SU-DHL-6 (cell line): ENCODE measurements around the gene CCDC70.

Experiments used
- H2AFZ ChIP-seq: fragments of 200-600 bp; sonication (generic); 2 replicates; pipeline ENCODE4 v1.6.1; 2014; ENCODE audit warnings: low read depth, mild to moderate bottlenecking, moderate library complexity, mixed read lengths, antibody characterized with exemption, low read length; ENCODE audit not compliant: severe bottlenecking
- H3F3A ChIP-seq: fragments of 200-600 bp; shearing (Covaris generic); 2 replicates; pipeline ENCODE4 v1.6.0; 2016; ENCODE audit warnings: antibody characterized with exemption, mild to moderate bottlenecking; ENCODE audit not compliant: insufficient read depth
- H3K27ac ChIP-seq: fragments of 200-600 bp; sonication (generic); 2 replicates; pipeline ENCODE4 v1.5.1; 2016; ENCODE audit warnings: low read depth, mild to moderate bottlenecking, low read length, moderate library complexity, mixed read lengths
- H3K27me3 ChIP-seq: fragments of 200-600 bp; sonication (generic), shearing (Covaris generic); 2 replicates; pipeline ENCODE4 v1.6.0; 2014; ENCODE audit warnings: mild to moderate bottlenecking, low read length
- H3K36me3 ChIP-seq: fragments of 200-600 bp; sonication (generic); 2 replicates; pipeline ENCODE4 v1.6.1; 2014; ENCODE audit warnings: mild to moderate bottlenecking, low read length, mixed read lengths
- H3K4me2 ChIP-seq: fragments of 300-600, 200-600 bp; shearing (Covaris generic), sonication (generic); 2 replicates; pipeline ENCODE4 v1.6.0; 2014; ENCODE audit warnings: low read length, low read depth, mild to moderate bottlenecking; ENCODE audit not compliant: poor library complexity, severe bottlenecking
- H3K4me3 ChIP-seq: fragments of 200-600 bp; sonication (generic); 2 replicates; pipeline ENCODE4 v1.5.1; 2014; ENCODE audit warnings: antibody characterized with exemption, low read length, mild to moderate bottlenecking, mixed read lengths; ENCODE audit not compliant: insufficient read depth, poor library complexity, severe bottlenecking
- H3K79me2 ChIP-seq: fragments of 200-600 bp; sonication (generic); 2 replicates; pipeline ENCODE4 v1.6.1; 2014; ENCODE audit warnings: mild to moderate bottlenecking, low read length, moderate library complexity; ENCODE audit not compliant: insufficient read depth
- H3K9ac ChIP-seq: fragments of 200-600 bp; sonication (generic); 2 replicates; pipeline ENCODE4 v1.7.0; 2014; ENCODE audit warnings: mild to moderate bottlenecking, low read length
- H3K9me2 ChIP-seq: fragments of 200-600 bp; sonication (generic); replicated peaks from 2 replicates; pipeline ENCODE4 v1.6.1; 2014; ENCODE audit warnings: low read length; ENCODE audit not compliant: insufficient read depth
- H3K9me3 ChIP-seq: fragments of 200-600 bp; sonication (generic); 2 replicates; pipeline ENCODE4 v1.6.1; 2014; ENCODE audit warnings: low read length, mixed read lengths; ENCODE audit not compliant: insufficient read depth
- H4K20me1 ChIP-seq: fragments of 200-600 bp; sonication (generic); 2 replicates; pipeline ENCODE4 v1.6.1; 2014; ENCODE audit warnings: low read depth, mild to moderate bottlenecking, antibody characterized with exemption, low read length, moderate library complexity, mixed read lengths
- EZH2phosphoT487 ChIP-seq: fragments of 200-600 bp; sonication (generic), shearing (Covaris generic); conservative IDR thresholded peaks from 2 replicates; pipeline ENCODE4 v1.6.1; 2018; ENCODE audit warnings: mild to moderate bottlenecking, antibody characterized with exemption, low read length, moderate library complexity, mixed read lengths
- TF ChIP-seq, protein P1 (sequence below): fragments of 200-600 bp; sonication (generic); IDR thresholded peaks from one replicate; pipeline ENCODE4 v1.5.1; 2017; ENCODE audit warnings: antibody characterized with exemption, mild to moderate bottlenecking, low read length, moderate library complexity; ENCODE audit not compliant: insufficient read depth, poor library complexity, severe bottlenecking

Gene CCDC70

DNA sequence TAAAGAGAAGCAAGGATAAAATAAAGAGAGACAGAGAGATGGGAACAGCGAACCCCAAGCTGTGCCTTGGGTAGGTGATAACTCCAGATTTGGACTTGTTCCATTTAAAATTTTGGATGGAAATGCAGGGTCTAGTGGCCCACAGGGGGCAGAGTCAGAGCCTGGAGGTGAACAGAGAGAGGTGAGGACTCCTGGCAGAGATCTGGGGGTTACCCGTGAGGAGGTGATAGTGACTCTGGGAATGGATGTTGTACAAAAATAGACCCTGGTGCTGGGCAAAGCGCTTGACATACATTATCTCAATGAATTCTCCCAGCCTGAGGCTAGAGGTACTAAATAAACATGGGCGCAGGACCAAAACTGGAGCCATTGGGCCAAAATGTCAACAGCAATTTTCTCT is 43.5 kb upstream of the CCDC70 start:
- H2AFZ ChIP-seq = no peak overlapping the region
- no peak overlapping the region for H3K4me2 ChIP-seq
- H3K27me3 ChIP-seq = no peaks in the 10 kb centered on the region
- H3K9me2 ChIP-seq = no peaks in the 10 kb centered on the region
- no peaks in the 10 kb centered on the region for H3K79me2 ChIP-seq
- H3K27ac ChIP-seq = no peak overlapping the region
- no peak overlapping the region for H3K9ac ChIP-seq
- TF ChIP-seq EZH2phosphoT487 = no peak
- TF ChIP-seq, protein P1, sequence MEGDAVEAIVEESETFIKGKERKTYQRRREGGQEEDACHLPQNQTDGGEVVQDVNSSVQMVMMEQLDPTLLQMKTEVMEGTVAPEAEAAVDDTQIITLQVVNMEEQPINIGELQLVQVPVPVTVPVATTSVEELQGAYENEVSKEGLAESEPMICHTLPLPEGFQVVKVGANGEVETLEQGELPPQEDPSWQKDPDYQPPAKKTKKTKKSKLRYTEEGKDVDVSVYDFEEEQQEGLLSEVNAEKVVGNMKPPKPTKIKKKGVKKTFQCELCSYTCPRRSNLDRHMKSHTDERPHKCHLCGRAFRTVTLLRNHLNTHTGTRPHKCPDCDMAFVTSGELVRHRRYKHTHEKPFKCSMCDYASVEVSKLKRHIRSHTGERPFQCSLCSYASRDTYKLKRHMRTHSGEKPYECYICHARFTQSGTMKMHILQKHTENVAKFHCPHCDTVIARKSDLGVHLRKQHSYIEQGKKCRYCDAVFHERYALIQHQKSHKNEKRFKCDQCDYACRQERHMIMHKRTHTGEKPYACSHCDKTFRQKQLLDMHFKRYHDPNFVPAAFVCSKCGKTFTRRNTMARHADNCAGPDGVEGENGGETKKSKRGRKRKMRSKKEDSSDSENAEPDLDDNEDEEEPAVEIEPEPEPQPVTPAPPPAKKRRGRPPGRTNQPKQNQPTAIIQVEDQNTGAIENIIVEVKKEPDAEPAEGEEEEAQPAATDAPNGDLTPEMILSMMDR = no peak
- H4K20me1 ChIP-seq = no peaks in the 10 kb centered on the region
- H3F3A ChIP-seq = no peaks in the 10 kb centered on the region
- no peaks in the 10 kb centered on the region for H3K9me3 ChIP-seq
- no peaks in the 10 kb centered on the region for H3K36me3 ChIP-seq
- no peak overlapping the region for H3K4me3 ChIP-seq

DNA sequence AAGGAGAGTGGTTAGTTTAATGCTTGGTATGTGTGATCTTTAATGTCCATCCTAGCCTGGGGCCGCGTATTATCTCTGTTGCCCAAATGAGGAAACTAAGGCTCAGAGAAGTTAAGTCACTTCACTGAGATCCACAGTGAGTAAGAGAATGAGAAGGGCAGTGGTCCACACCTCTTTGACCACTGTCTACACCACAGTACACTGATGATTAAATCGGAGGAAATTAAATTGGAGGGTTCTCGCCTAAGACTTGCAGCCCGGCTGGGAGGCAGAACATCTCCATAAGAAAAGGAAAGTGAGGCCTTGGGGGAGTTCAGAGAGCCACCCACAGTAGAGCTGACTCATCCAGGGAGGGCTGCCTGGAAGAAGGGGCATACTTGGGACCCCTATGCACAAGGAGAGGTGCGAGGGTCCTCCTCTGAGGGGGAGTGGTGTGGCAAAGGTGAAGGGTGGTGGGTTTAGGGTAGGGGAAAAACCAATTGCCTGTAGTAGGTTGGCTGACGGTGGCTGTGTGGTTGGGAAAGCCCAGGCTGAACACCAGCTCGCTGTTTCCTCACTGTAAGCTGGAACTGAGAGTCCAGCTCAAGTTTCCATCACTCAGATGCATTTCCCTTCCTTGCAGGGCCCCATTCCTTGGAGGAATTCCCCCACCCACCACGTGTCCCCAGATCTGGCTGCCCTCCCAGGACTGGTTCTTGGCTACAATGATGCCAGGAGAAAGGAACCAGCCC is 42.8 kb upstream of the CCDC70 start:
- no peaks in the 10 kb centered on the region for H3F3A ChIP-seq
- H3K9me3 ChIP-seq = no peaks in the 10 kb centered on the region
- H3K27ac ChIP-seq = no peak overlapping the region
- no peak for TF ChIP-seq EZH2phosphoT487
- TF ChIP-seq, protein P1 = no peak
- no peak overlapping the region for H3K4me2 ChIP-seq
- no peak overlapping the region for H2AFZ ChIP-seq
- H4K20me1 ChIP-seq = no peaks in the 10 kb centered on the region
- no peaks in the 10 kb centered on the region for H3K9me2 ChIP-seq
- no peak overlapping the region for H3K9ac ChIP-seq
- H3K36me3 ChIP-seq = no peaks in the 10 kb centered on the region
- no peaks in the 10 kb centered on the region for H3K27me3 ChIP-seq
- no peak overlapping the region for H3K4me3 ChIP-seq
- H3K79me2 ChIP-seq = no peaks in the 10 kb centered on the region

DNA sequence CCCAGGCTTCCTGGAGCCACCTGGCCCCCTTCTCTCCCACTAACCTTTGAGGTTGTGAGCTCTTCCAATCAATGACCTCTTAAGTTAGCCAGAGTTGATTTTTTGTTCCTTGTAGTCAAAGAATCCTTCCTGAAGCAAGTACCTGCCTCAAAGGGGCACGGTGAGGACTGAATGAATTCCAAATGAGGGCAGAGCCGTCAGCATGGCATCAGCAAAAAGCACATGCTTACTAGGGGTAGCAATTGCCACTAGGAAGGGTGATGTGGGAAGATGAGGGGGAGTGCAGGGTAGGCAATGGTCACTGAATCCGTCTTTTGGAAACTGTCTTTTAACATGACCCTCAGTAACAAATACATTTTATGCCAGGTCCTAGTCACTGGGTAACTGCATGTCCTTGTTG is 42.2 kb upstream of the CCDC70 start:
- no peak overlapping the region for H3K9ac ChIP-seq
- H3K4me3 ChIP-seq = no peak overlapping the region
- H2AFZ ChIP-seq = no peak overlapping the region
- no peaks in the 10 kb centered on the region for H3K27me3 ChIP-seq
- H3K9me3 ChIP-seq = no peaks in the 10 kb centered on the region
- H3K4me2 ChIP-seq = no peak overlapping the region
- no peaks in the 10 kb centered on the region for H3K79me2 ChIP-seq
- no peaks in the 10 kb centered on the region for H4K20me1 ChIP-seq
- TF ChIP-seq, protein P1 = no peak
- no peak for TF ChIP-seq EZH2phosphoT487
- no peaks in the 10 kb centered on the region for H3K9me2 ChIP-seq
- no peaks in the 10 kb centered on the region for H3K36me3 ChIP-seq
- H3K27ac ChIP-seq = no peak overlapping the region
- no peaks in the 10 kb centered on the region for H3F3A ChIP-seq
